Left forelimb (tissue), 1 donor: ENCODE measurements around the gene ABCF1.

Experiments
- DNase-seq: peaks from one replicate; pipeline ENCODE4 v3.0.0-alpha.2; 2018; ENCODE audit warnings: low spot score

The ABCF1 gene

GRCh38 chr6:30557683-30557981 lies 13.6 kb upstream of the ABCF1 start:
- DNase-seq = no peak

GRCh38 chr6:30560930-30561329 lies 10.3 kb upstream of the ABCF1 start:
- DNase-seq = no peak

- DNase-seq = no peak
These were observed 8.5 kb upstream of the ABCF1 start for GRCh38 chr6:30562470-30563425.

- DNase-seq = no peak
These were observed 7.1 kb upstream of the ABCF1 start for GRCh38 chr6:30564114-30564513.

- no peak for DNase-seq
These were observed 5.5 kb upstream of the ABCF1 start for GRCh38 chr6:30565772-30566171.

- no peak for DNase-seq
These were observed 3.0 kb upstream of the ABCF1 start for GRCh38 chr6:30568245-30568644.

- no peak for DNase-seq
These were observed 979 bp upstream of the ABCF1 start for GRCh38 chr6:30570263-30570662.

- DNase-seq = no peak
These were observed 535 bp upstream of the ABCF1 start for GRCh38 chr6:30570740-30571074.

- no peak for DNase-seq
These were observed 480 bp downstream of the ABCF1 start for GRCh38 chr6:30571762-30572082.

GRCh38 chr6:30572148-30572547 lies 906 bp downstream of the ABCF1 start:
- no peak for DNase-seq

GRCh38 chr6:30573113-30573512 lies 1.9 kb downstream of the ABCF1 start:
- DNase-seq = no peak

GRCh38 chr6:30578051-30578450 lies 6.8 kb downstream of the ABCF1 start:
- no peak for DNase-seq

- no peak for DNase-seq
These were observed 12.7 kb downstream of the ABCF1 start for GRCh38 chr6:30583921-30584320.

GRCh38 chr6:30589754-30590358 lies 18.6 kb downstream of the ABCF1 start:
- DNase-seq = no peak

GRCh38 chr6:30590509-30590908 lies 19.3 kb downstream of the ABCF1 start:
- DNase-seq = no peak

GRCh38 chr6:30591008-30591407 lies 19.8 kb downstream of the ABCF1 start:
- DNase-seq = no peak

- no peak for DNase-seq
These were observed 21.0 kb downstream of the ABCF1 start for GRCh38 chr6:30592287-30592686.

- DNase-seq = peak; percentile 78
These were observed 26.3 kb downstream of the ABCF1 start for GRCh38 chr6:30597315-30598144.

- DNase-seq = no peak
These were observed 27.8 kb downstream of the ABCF1 start for GRCh38 chr6:30598912-30599624.

GRCh38 chr6:30599625-30600324 lies 28.5 kb downstream of the ABCF1 start:
- no peak for DNase-seq

- no peak for DNase-seq
These were observed 29.3 kb downstream of the ABCF1 start for GRCh38 chr6:30600451-30600961.

GRCh38 chr6:30601436-30601814 lies 30.2 kb downstream of the ABCF1 start:
- DNase-seq = no peak
